Keratinocyte (primary cell): ENCODE data around the gene MAPK8. TPM values are rescaled to one million over a fixed set of nuclear protein-coding genes. Genes with fewer than 3 reads are reported as not detected.

Source experiments
- DNase-seq: peaks from one replicate; pipeline ENCODE4 v3.0.0-alpha.2; 2011; ENCODE audit warnings: low read depth, missing footprints, low spot score
- FAIRE-seq: peaks from 2 replicates; lab custom pipeline; 2011; peaks lifted over from hg19 to GRCh38; lab: Jason Lieb, UNC
- H2AFZ ChIP-seq: 2 replicates; pipeline ENCODE4 v1.6.0; 2012; ENCODE audit warnings: low read length, control low read depth, inconsistent platforms; ENCODE audit not compliant: control insufficient read depth
- H3K27ac ChIP-seq: 2 replicates; pipeline ENCODE4 v1.5.1; 2011; ENCODE audit warnings: low read length; ENCODE audit not compliant: control insufficient read depth, insufficient read depth
- H3K27me3 ChIP-seq: 3 replicates; pipeline ENCODE4 v1.6.0; 2011; ENCODE audit warnings: low read length; ENCODE audit not compliant: control insufficient read depth, insufficient read depth; ENCODE audit errors: extremely low read depth
- H3K36me3 ChIP-seq, 2 experiments: 2 replicates in 1 of 2; 3 replicates in 1 of 2; pipeline ENCODE4 v1.5.1; 2011; ENCODE audit warnings: low read length in 2 of 2, mild to moderate bottlenecking in 1 of 2; ENCODE audit not compliant: control insufficient read depth in 2 of 2, insufficient read depth in 2 of 2; ENCODE audit errors: extremely low read depth in 1 of 2
- H3K4me1 ChIP-seq: 3 replicates; pipeline ENCODE4 v1.5.1; 2011; ENCODE audit warnings: low read length; ENCODE audit not compliant: control insufficient read depth, insufficient read depth; ENCODE audit errors: extremely low read depth
- H3K4me2 ChIP-seq: 3 replicates; pipeline ENCODE4 v1.6.0; 2011; ENCODE audit warnings: low read depth, low read length; ENCODE audit not compliant: control insufficient read depth, insufficient read depth; ENCODE audit errors: extremely low read depth
- H3K4me3 ChIP-seq, 3 experiments: fragments of 200-600 bp in 1 of 3; sonication (generic) in 1 of 3; 2 replicates in 2 of 3; 3 replicates in 1 of 3; pipeline ENCODE4 v1.5.1; 2011 to 2016; ENCODE audit warnings: low read length in 3 of 3, mild to moderate bottlenecking in 3 of 3, control low read depth in 2 of 3, inconsistent platforms in 1 of 3, low read depth in 1 of 3, mixed read lengths in 1 of 3, mixed run types in 1 of 3, moderate library complexity in 1 of 3; ENCODE audit not compliant: control insufficient read depth in 2 of 3, insufficient read depth in 2 of 3; ENCODE audit errors: extremely low read depth in 1 of 3
- H3K79me2 ChIP-seq: 2 replicates; pipeline ENCODE4 v1.6.0; 2012; ENCODE audit warnings: low read length; ENCODE audit not compliant: control insufficient read depth, insufficient read depth
- H3K9ac ChIP-seq: 3 replicates; pipeline ENCODE4 v1.6.0; 2011; ENCODE audit warnings: low read length; ENCODE audit not compliant: control insufficient read depth, insufficient read depth; ENCODE audit errors: extremely low read depth
- H3K9me1 ChIP-seq: 3 replicates; pipeline ENCODE4 v1.6.0; 2011; ENCODE audit warnings: low read length; ENCODE audit not compliant: control insufficient read depth, insufficient read depth; ENCODE audit errors: extremely low read depth
- H3K9me3 ChIP-seq: 2 replicates; pipeline ENCODE4 v1.5.1; 2012; ENCODE audit warnings: low read depth, low read length; ENCODE audit not compliant: control insufficient read depth
- H4K20me1 ChIP-seq: 3 replicates; pipeline ENCODE4 v1.6.0; 2011; ENCODE audit warnings: low read length; ENCODE audit not compliant: control insufficient read depth, insufficient read depth; ENCODE audit errors: extremely low read depth
- EZH2 ChIP-seq: IDR thresholded peaks from one replicate; pipeline ENCODE4 v1.6.1; 2012; ENCODE audit warnings: inconsistent platforms, mild to moderate bottlenecking, low read length, moderate library complexity
- dilution Hi-C: fragments of 300-500 bp; cut with MboI; formaldehyde crosslinking; loops from one replicate; pipeline ENCODE4 v1.7.0; 2020; ENCODE audit warnings: low sequenced_read_pairs; ENCODE audit not compliant: extremely low pct_ligation_motif_present
- polyA plus RNA-seq, 5 experiments: library from polyadenylated mRNA; depleted of rRNA in 3 of 5; stranded (reverse) in 3 of 5; stranded (forward) in 1 of 5; unstranded in 1 of 5; fragments of >200 nt; gene quantifications; 1 replicate in 1 of 5; 2 replicates in 3 of 5; 3 replicates in 1 of 5; pipeline versions ENCODE4 v1.2.1 to v1.2.3, GENCODE V29; 2011 to 2012; ENCODE audit warnings: missing spikeins in 2 of 5, low read depth in 1 of 5, low replicate concordance in 1 of 5
- TF ChIP-seq, protein P1 (sequence below), 3 experiments: IDR thresholded peaks in 1 of 3; conservative IDR thresholded peaks in 1 of 3; optimal IDR thresholded peaks in 1 of 3; 2 replicates in 2 of 3; 3 replicates in 1 of 3; pipeline versions ENCODE3 to v1.5.1; 2011; ENCODE audit warnings: low read length in 3 of 3, mild to moderate bottlenecking in 3 of 3, moderate library complexity in 2 of 3, control low read depth in 1 of 3, inconsistent platforms in 1 of 3; ENCODE audit not compliant: insufficient read depth in 2 of 3; ENCODE audit errors: extremely low read depth in 1 of 3

Gene MAPK8
- polyA plus RNA-seq, 1 donor (not counting 4 experiments of a cell fraction or from before 2014, with no cell fraction given) = 39.8 TPM

DNA sequence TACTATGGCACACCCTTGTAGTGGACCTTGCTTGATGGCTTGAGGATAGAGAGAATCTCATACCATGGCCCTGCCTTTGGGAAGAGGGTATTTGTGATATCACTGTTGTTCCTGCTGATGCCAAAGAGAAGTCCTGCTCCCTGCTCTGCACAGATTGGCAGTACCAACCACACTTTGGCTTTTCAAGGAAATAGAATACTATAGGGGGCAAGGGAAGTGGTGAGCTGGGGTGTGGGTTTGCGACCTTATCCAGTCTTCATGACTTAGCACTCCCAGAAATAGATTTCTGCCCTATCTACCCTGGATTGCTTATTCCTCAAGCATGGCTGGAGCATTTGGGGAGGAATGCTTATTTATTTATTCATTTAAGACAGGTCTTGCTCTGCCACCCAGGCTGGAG, 6.8 kb upstream of the MAPK8 start:
- Histone ChIP-seq H3K9ac (no peak overlapping the region), H3K9me1 (no peaks in the 10 kb centered on the region), H3K27me3 (peaks cover 10% of the 10 kb centered on the region), H3K4me1 (no peaks in the 10 kb centered on the region), H4K20me1 (no peaks in the 10 kb centered on the region), H3K4me2 (no peak overlapping the region), H3K27ac (no peak overlapping the region), H3K36me3 (no peaks in the 10 kb centered on the region), H3K4me3 (no peak overlapping the region), H2AFZ (no peak overlapping the region), H3K9me3 (no peaks in the 10 kb centered on the region), H3K79me2 (no peaks in the 10 kb centered on the region)
- no peak for FAIRE-seq
- no peak for DNase-seq
- TF ChIP-seq EZH2 = no peak
- TF ChIP-seq, protein P1, sequence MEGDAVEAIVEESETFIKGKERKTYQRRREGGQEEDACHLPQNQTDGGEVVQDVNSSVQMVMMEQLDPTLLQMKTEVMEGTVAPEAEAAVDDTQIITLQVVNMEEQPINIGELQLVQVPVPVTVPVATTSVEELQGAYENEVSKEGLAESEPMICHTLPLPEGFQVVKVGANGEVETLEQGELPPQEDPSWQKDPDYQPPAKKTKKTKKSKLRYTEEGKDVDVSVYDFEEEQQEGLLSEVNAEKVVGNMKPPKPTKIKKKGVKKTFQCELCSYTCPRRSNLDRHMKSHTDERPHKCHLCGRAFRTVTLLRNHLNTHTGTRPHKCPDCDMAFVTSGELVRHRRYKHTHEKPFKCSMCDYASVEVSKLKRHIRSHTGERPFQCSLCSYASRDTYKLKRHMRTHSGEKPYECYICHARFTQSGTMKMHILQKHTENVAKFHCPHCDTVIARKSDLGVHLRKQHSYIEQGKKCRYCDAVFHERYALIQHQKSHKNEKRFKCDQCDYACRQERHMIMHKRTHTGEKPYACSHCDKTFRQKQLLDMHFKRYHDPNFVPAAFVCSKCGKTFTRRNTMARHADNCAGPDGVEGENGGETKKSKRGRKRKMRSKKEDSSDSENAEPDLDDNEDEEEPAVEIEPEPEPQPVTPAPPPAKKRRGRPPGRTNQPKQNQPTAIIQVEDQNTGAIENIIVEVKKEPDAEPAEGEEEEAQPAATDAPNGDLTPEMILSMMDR (optimal IDR thresholded peaks at IDR 0.05 in 1 of 3, IDR thresholded peaks at IDR 0.05 in 1 of 3, conservative IDR thresholded peaks at IDR 0.05 in 1 of 3; ENCODE audit: extremely low read depth in 1 of 3, insufficient read depth in 2 of 3, low read length in 3 of 3) = no peak
- dilution Hi-C loops = no loop called here

DNA sequence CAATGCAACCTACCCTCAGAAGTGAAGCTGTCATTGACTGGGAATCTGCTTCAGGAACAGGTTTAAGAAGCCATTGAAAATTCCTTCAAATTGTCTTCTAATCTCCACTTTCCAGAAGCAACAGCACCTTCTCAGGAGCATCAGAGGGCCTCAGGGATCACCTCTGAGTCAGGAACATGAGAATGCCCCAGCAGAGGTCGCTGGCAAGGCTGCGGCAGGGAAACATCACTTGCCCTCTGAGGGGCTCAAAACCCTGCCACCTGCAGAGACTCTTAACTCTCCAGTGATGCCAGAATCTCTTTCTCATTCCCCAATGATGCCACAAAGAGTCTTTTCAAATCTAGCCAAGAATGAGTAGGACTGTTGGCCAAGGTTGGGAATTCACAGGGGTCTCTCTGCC, 5.9 kb upstream of the MAPK8 start:
- no peak overlapping the region for H3K4me3 ChIP-seq
- dilution Hi-C loops = no loop called here
- FAIRE-seq (no peak), DNase-seq (no peak)
- H3K4me2 ChIP-seq = no peak overlapping the region
- TF ChIP-seq, protein P1 (optimal IDR thresholded peaks at IDR 0.05 in 1 of 3, IDR thresholded peaks at IDR 0.05 in 1 of 3, conservative IDR thresholded peaks at IDR 0.05 in 1 of 3; ENCODE audit: extremely low read depth in 1 of 3, insufficient read depth in 2 of 3, low read length in 3 of 3) = no peak
- no peak for TF ChIP-seq EZH2
- H3K9me1 ChIP-seq = no peaks in the 10 kb centered on the region
- H3K4me1 ChIP-seq = no peaks in the 10 kb centered on the region
- no peaks in the 10 kb centered on the region for H3K9me3 ChIP-seq
- H2AFZ ChIP-seq = no peak overlapping the region
- no peaks in the 10 kb centered on the region for H3K79me2 ChIP-seq
- H4K20me1 ChIP-seq = no peaks in the 10 kb centered on the region
- no peak overlapping the region for H3K9ac ChIP-seq
- H3K27ac ChIP-seq = no peak overlapping the region
- H3K27me3 ChIP-seq = peaks cover 10% of the 10 kb centered on the region
- H3K36me3 ChIP-seq = no peaks in the 10 kb centered on the region
